OCI-M2 (cell line): ENCODE measurements around the gene GDPD4.
"Not testable (repeated sequence)": the region's sequence is repeated elsewhere in the genome, so short reads cannot be mapped to it uniquely, and the experiment has no call there.

Source experiments
- DNase-seq: peaks from one replicate; lab custom pipeline; 2025; ENCODE audit not compliant: unreplicated experiment; lab: John Stamatoyannopoulos, UW

Gene GDPD4

GRCh38 chr11:77301510-77301909 is at the start of gene GDPD4:
TSS of gene GDPD4 (minus strand) at chr11:77301686. CDS start at chr11:77285137, 16,549 bp downstream.
- no peak for DNase-seq

- no peak for DNase-seq
Observed at GRCh38 chr11:77347948-77348347, 46.5 kb upstream of the GDPD4 start.

- no peak for DNase-seq
Observed at GRCh38 chr11:77346906-77347603, 45.6 kb upstream of the GDPD4 start.

GRCh38 chr11:77345621-77346020 is 44.1 kb upstream of the GDPD4 start:
- DNase-seq, result no peak

- no peak for DNase-seq
Observed at GRCh38 chr11:77340501-77340900, 39.0 kb upstream of the GDPD4 start.

- DNase-seq, result no peak
Observed at GRCh38 chr11:77332259-77332658, 30.8 kb upstream of the GDPD4 start.

- no peak for DNase-seq
Observed at GRCh38 chr11:77325159-77325558, 23.7 kb upstream of the GDPD4 start.

- no peak for DNase-seq
Observed at GRCh38 chr11:77324508-77324907, 23.0 kb upstream of the GDPD4 start.

- no peak for DNase-seq
Observed at GRCh38 chr11:77322926-77323590, 21.6 kb upstream of the GDPD4 start.

- no peak for DNase-seq
Observed at GRCh38 chr11:77322506-77322905, 21.0 kb upstream of the GDPD4 start.

- DNase-seq, result no peak
Observed at GRCh38 chr11:77320351-77320750, 18.9 kb upstream of the GDPD4 start.

- no peak for DNase-seq
Observed at GRCh38 chr11:77318600-77318999, 17.1 kb upstream of the GDPD4 start.

- DNase-seq, result no peak
Observed at GRCh38 chr11:77316733-77317342, 15.4 kb upstream of the GDPD4 start.

GRCh38 chr11:77312107-77312506 is 10.6 kb upstream of the GDPD4 start:
- no peak for DNase-seq

- no peak for DNase-seq
Observed at GRCh38 chr11:77311701-77312100, 10.2 kb upstream of the GDPD4 start.

- DNase-seq, result no peak
Observed at GRCh38 chr11:77310721-77311120, 9.2 kb upstream of the GDPD4 start.

- DNase-seq, result no peak
Observed at GRCh38 chr11:77309401-77310085, 8.1 kb upstream of the GDPD4 start.

GRCh38 chr11:77308838-77309237 is 7.4 kb upstream of the GDPD4 start:
- no peak for DNase-seq

- DNase-seq, result no peak
Observed at GRCh38 chr11:77303328-77303727, 1.8 kb upstream of the GDPD4 start.

GRCh38 chr11:77302752-77303151 is 1.3 kb upstream of the GDPD4 start:
- DNase-seq, result no peak

GRCh38 chr11:77300695-77301094 is 791 bp downstream of the GDPD4 start:
- DNase-seq, result no peak

GRCh38 chr11:77300028-77300427 is 1.5 kb downstream of the GDPD4 start:
- DNase-seq, result not testable (repeated sequence)
